CD4-positive, CD25-positive, alpha-beta regulatory T cell (primary cell): ENCODE results near the gene HRNR. TPM values are rescaled to one million over a fixed set of nuclear protein-coding genes. Genes with fewer than 3 reads are reported as not detected.
A peak's percentile ranks its signal among the peaks of the same experiment; 100 is the strongest.

ENCODE experiments used
- ATAC-seq, 2 donors: fragments of 150-1000 bp; cut with Tn5 transposase; one replicate each; pipeline ENCODE4 v1.10.0; 2021; ENCODE audit warnings: low read depth in 2 of 2, moderate number of reproducible peaks in 2 of 2, moderate library complexity in 1 of 2
- DNase-seq, 3 donors: peaks; one replicate each; pipeline versions ENCODE4 v3.0.0 to v3.0.0-alpha.2; 2012 to 2022; ENCODE audit warnings: mixed read lengths in 1 of 3
- H3K27ac ChIP-seq: one replicate; pipeline ENCODE4 v1.7.0; 2013; ENCODE audit warnings: mild to moderate bottlenecking, low read length; ENCODE audit not compliant: insufficient read depth, poor library complexity, severe bottlenecking
- H3K27me3 ChIP-seq: one replicate; pipeline ENCODE4 v1.7.0; 2013; ENCODE audit warnings: low read length; ENCODE audit not compliant: control insufficient read depth, insufficient read depth
- H3K36me3 ChIP-seq: one replicate; pipeline ENCODE4 v1.7.0; 2013; ENCODE audit warnings: mild to moderate bottlenecking, low read length, moderate library complexity; ENCODE audit not compliant: control insufficient read depth, insufficient read depth
- H3K4me1 ChIP-seq: 2 replicates; pipeline ENCODE4 v1.7.0; 2013; ENCODE audit warnings: mild to moderate bottlenecking, low read length; ENCODE audit not compliant: insufficient read depth, control insufficient read depth, poor library complexity, severe bottlenecking
- H3K4me3 ChIP-seq: one replicate; pipeline ENCODE4 v1.7.0; 2013; ENCODE audit warnings: low read depth, mild to moderate bottlenecking, low read length, moderate library complexity
- H3K9me3 ChIP-seq, 2 experiments: 1 replicate in 1 of 2; 2 replicates in 1 of 2; pipeline ENCODE4 v1.7.0; 2013; ENCODE audit warnings: low read length in 2 of 2, mild to moderate bottlenecking in 1 of 2, moderate library complexity in 1 of 2; ENCODE audit not compliant: control insufficient read depth in 2 of 2
- H3K27ac Mint-ChIP-seq, 3 donors: one replicate each; pipeline ENCODE4 v1.8.0; 2020 to 2022; ENCODE audit warnings: mild to moderate bottlenecking in 3 of 3, mixed read lengths in 3 of 3, moderate library complexity in 2 of 3
- H3K27me3 Mint-ChIP-seq: one replicate; pipeline ENCODE4 v1.8.0; 2022; ENCODE audit warnings: mild to moderate bottlenecking, mixed read lengths
- H3K36me3 Mint-ChIP-seq: one replicate; pipeline ENCODE4 v1.8.0; 2020; ENCODE audit warnings: mixed read lengths
- H3K4me1 Mint-ChIP-seq, 4 donors: one replicate each; pipeline ENCODE4 v1.8.0; 2020 to 2022; ENCODE audit warnings: mixed read lengths in 4 of 4, mild to moderate bottlenecking in 1 of 4
- H3K4me3 Mint-ChIP-seq, 4 donors: one replicate each; pipeline ENCODE4 v1.8.0; 2020 to 2022; ENCODE audit warnings: mild to moderate bottlenecking in 4 of 4, mixed read lengths in 4 of 4, moderate library complexity in 3 of 4
- H3K9me3 Mint-ChIP-seq, 7 donors: one replicate each; pipeline ENCODE4 v1.8.0; 2020 to 2022; ENCODE audit warnings: mixed read lengths in 7 of 7, mild to moderate bottlenecking in 3 of 7, moderate library complexity in 2 of 7
- polyA plus RNA-seq, 4 donors: library from polyadenylated mRNA; unstranded; fragments of 300-500 nt; fragmentation: Illumina TruSeq; gene quantifications; one replicate each; pipeline ENCODE4 v1.2.3, GENCODE V29; 2021
- total RNA-seq: library from RNA; stranded (reverse); gene quantifications from one replicate; pipeline ENCODE4 v1.2.3, GENCODE V29; 2022

HRNR gene
- total and polyA plus RNA-seq, 5 donors from 2014 or later: not detected

GRCh38 chr1:152198982-152199381 lies 25.0 kb downstream of the HRNR start:
- H3K4me3 Mint-ChIP-seq: no peak overlapping the region
- no peaks in the 10 kb centered on the region for H3K36me3 Mint-ChIP-seq
- Histone ChIP-seq H3K9me3 (no peaks in the 10 kb centered on the region), H3K27ac (no peak overlapping the region), H3K36me3 (no peaks in the 10 kb centered on the region), H3K4me3 (no peak overlapping the region), H3K4me1 (no peaks in the 10 kb centered on the region), H3K27me3 (peaks cover 14% of the 10 kb centered on the region)
- H3K4me1 Mint-ChIP-seq: no peaks in the 10 kb centered on the region
- ATAC-seq (no peak), DNase-seq (no peak)
- H3K9me3 Mint-ChIP-seq: no peaks in the 10 kb centered on the region
- peaks cover 15% of the 10 kb centered on the region for H3K27me3 Mint-ChIP-seq
- no peak overlapping the region for H3K27ac Mint-ChIP-seq

GRCh38 chr1:152197361-152197941 lies 26.5 kb downstream of the HRNR start:
- H3K27me3 Mint-ChIP-seq: peaks cover 27% of the 10 kb centered on the region
- Histone ChIP-seq H3K27me3 (peaks cover 10% of the 10 kb centered on the region), H3K36me3 (no peaks in the 10 kb centered on the region), H3K4me1 (no peaks in the 10 kb centered on the region), H3K9me3 (no peaks in the 10 kb centered on the region), H3K27ac (no peak overlapping the region), H3K4me3 (no peak overlapping the region)
- H3K36me3 Mint-ChIP-seq: no peaks in the 10 kb centered on the region
- H3K4me1 Mint-ChIP-seq: no peaks in the 10 kb centered on the region
- no peak overlapping the region for H3K27ac Mint-ChIP-seq
- H3K9me3 Mint-ChIP-seq: no peaks in the 10 kb centered on the region
- no peak for ATAC-seq
- no peak for DNase-seq
- H3K4me3 Mint-ChIP-seq: no peak overlapping the region

- Mint-ChIP-seq H3K27ac (no peak overlapping the region), H3K4me1 (peaks cover 4 to 10% (median 6%) of the 10 kb centered on the region in 4 donors)
Measured at GRCh38 chr1:152191711-152192110, 32.3 kb downstream of the HRNR start.

GRCh38 chr1:152191260-152191659 lies 32.7 kb downstream of the HRNR start:
- Histone ChIP-seq H3K4me1 (peaks cover 9% of the 10 kb centered on the region), H3K9me3 (no peaks in the 10 kb centered on the region), H3K36me3 (no peaks in the 10 kb centered on the region), H3K4me3 (no peak overlapping the region), H3K27ac (no peak overlapping the region), H3K27me3 (peaks cover 10% of the 10 kb centered on the region)
- ATAC-seq: no peak
- Mint-ChIP-seq H3K4me3 (no peak overlapping the region), H3K36me3 (no peaks in the 10 kb centered on the region), H3K27me3 (peaks cover 47% of the 10 kb centered on the region), H3K27ac (no peak overlapping the region), H3K9me3 (no peaks in the 10 kb centered on the region), H3K4me1 (peaks cover 4 to 10% (median 6%) of the 10 kb centered on the region in 4 donors)
- DNase-seq: no peak

More at GRCh38 chr1:152191711-152192110, 32.3 kb downstream of the HRNR start:
- Mint-ChIP-seq H3K9me3 (no peaks in the 10 kb centered on the region), H3K36me3 (no peaks in the 10 kb centered on the region), H3K4me3 (no peak overlapping the region), H3K27me3 (peaks cover 47% of the 10 kb centered on the region)
- Histone ChIP-seq H3K4me1 (peaks cover 9% of the 10 kb centered on the region), H3K36me3 (no peaks in the 10 kb centered on the region), H3K27me3 (peaks cover 10% of the 10 kb centered on the region), H3K27ac (no peak overlapping the region), H3K4me3 (no peak overlapping the region), H3K9me3 (no peaks in the 10 kb centered on the region)
- no peak for ATAC-seq
- no peak for DNase-seq

- H3K4me1 ChIP-seq: peaks cover 9% of the 10 kb centered on the region
- H3K4me1 Mint-ChIP-seq: peaks cover 4 to 10% (median 6%) of the 10 kb centered on the region in 4 donors
- peaks cover 48% of the 10 kb centered on the region for H3K27me3 Mint-ChIP-seq
- no peaks in the 10 kb centered on the region for H3K9me3 Mint-ChIP-seq
- H3K36me3 Mint-ChIP-seq: no peaks in the 10 kb centered on the region
- H3K9me3 ChIP-seq: no peaks in the 10 kb centered on the region
- no peak overlapping the region for H3K4me3 ChIP-seq
- H3K27ac Mint-ChIP-seq: no peak overlapping the region
- H3K27ac ChIP-seq: no peak overlapping the region
- H3K36me3 ChIP-seq: no peaks in the 10 kb centered on the region
- ATAC-seq: no peak
- DNase-seq: no peak
- no peak overlapping the region for H3K4me3 Mint-ChIP-seq
- peaks cover 13% of the 10 kb centered on the region for H3K27me3 ChIP-seq
Measured at GRCh38 chr1:152190589-152190988, 33.4 kb downstream of the HRNR start.

GRCh38 chr1:152189657-152190442 lies 34.1 kb downstream of the HRNR start:
- H3K36me3 ChIP-seq: no peaks in the 10 kb centered on the region
- H3K27me3 ChIP-seq: peaks cover 13% of the 10 kb centered on the region
- peaks cover 6 to 12% (median 7%) of the 10 kb centered on the region in 4 donors for H3K4me1 Mint-ChIP-seq
- H3K27ac ChIP-seq: no peak overlapping the region
- DNase-seq (peak; percentile 23 to 78 (median 63)), ATAC-seq (peak; percentile 54 to 64)
- peaks cover 9% of the 10 kb centered on the region for H3K4me1 ChIP-seq
- H3K27ac Mint-ChIP-seq: peak overlapping the region in 1 of 3 donors; percentile 4
- peaks cover 52% of the 10 kb centered on the region for H3K27me3 Mint-ChIP-seq
- no peaks in the 10 kb centered on the region for H3K9me3 ChIP-seq
- peak overlapping the region; percentile 75 to 88 (median 82) for H3K4me3 Mint-ChIP-seq
- H3K36me3 Mint-ChIP-seq: no peaks in the 10 kb centered on the region
- H3K4me3 ChIP-seq: peak overlapping the region; percentile 55
- H3K9me3 Mint-ChIP-seq: no peaks in the 10 kb centered on the region

- Histone ChIP-seq H3K4me3 (peak overlapping the region; percentile 55), H3K4me1 (peaks cover 9% of the 10 kb centered on the region), H3K27ac (no peak overlapping the region), H3K9me3 (no peaks in the 10 kb centered on the region), H3K27me3 (peaks cover 13% of the 10 kb centered on the region), H3K36me3 (no peaks in the 10 kb centered on the region)
- peak; percentile 54 to 81 (median 66) for DNase-seq
- H3K4me1 Mint-ChIP-seq: peaks cover 6 to 12% (median 7%) of the 10 kb centered on the region in 4 donors
- H3K27ac Mint-ChIP-seq: peak overlapping the region in 1 of 3 donors; percentile 8
- peak overlapping the region; percentile 75 to 88 (median 84) for H3K4me3 Mint-ChIP-seq
- ATAC-seq: peak; percentile 45 to 54
- peaks cover 48% of the 10 kb centered on the region for H3K27me3 Mint-ChIP-seq
- no peaks in the 10 kb centered on the region for H3K9me3 Mint-ChIP-seq
- no peaks in the 10 kb centered on the region for H3K36me3 Mint-ChIP-seq
Measured at GRCh38 chr1:152188673-152189591, 35.1 kb downstream of the HRNR start.
